ENCODE measurements around the gene HBS1L. TPM values are rescaled to one million over a fixed set of nuclear protein-coding genes. Genes with fewer than 3 reads are reported as not detected.

HBS1L gene
- total and polyA plus RNA-seq, 4 donors = 32.7 to 89.0 (median 52.2) TPM

DNA sequence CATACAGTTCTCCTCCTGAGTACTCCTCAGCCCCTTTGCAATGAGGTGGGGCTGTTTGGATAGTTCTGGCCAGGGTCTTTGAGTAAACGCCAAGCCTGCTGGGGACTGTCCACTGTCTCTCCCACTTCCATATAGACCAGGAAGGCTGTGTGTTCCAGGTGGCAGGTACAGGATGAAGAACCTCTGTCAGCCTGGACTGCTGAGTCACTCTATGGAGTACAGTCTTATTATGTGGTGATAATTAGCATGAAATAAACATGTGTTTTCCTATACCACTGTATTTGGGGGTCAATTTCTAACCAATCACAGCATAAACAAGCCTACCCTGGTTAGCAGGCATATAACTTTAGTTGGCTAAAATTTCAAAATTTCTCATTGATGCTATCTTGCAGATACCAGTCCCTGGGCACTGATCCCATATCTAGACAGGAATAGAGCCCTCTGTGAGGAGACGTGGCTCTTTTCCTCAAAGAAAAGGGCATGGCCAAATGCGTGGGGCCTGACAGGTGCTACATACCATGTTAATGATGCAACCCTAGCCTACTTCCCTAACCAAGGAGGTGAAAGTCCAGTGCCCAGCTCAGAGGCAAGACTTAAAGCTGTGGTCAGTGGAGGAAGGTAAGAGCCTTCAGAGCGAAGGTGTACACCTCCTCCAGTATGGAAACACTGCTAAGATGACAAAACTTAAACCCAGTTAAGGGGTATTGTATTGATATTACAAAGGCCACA lies 100.2 kb downstream of the HBS1L start:
- Histone ChIP-seq H3K4me1 (ENCODE audit: control insufficient read depth in 4 of 4, insufficient read depth in 4 of 4, low read length in 3 of 4) (peaks cover 6 to 28% (median 21%) of the 10 kb centered on the region in 4 donors), H3K9me3 (ENCODE audit: control insufficient read depth in 4 of 4, low read length in 3 of 4) (no peaks in the 10 kb centered on the region), H3K27ac (ENCODE audit: low read depth in 1 of 2, low read length in 2 of 2) (no peak overlapping the region), H3K36me3 (ENCODE audit: control insufficient read depth in 4 of 4, insufficient read depth in 3 of 4, low read depth in 1 of 4, low read length in 3 of 4) (peaks cover 0 to 4% (median 0%) of the 10 kb centered on the region in 4 donors), H3K9ac (ENCODE audit: low read depth in 1 of 2, low read length in 2 of 2) (no peak overlapping the region), H3K27me3 (ENCODE audit: control insufficient read depth in 4 of 4, insufficient read depth in 4 of 4, low read length in 3 of 4) (no peaks in the 10 kb centered on the region), H3K4me3 (ENCODE audit: low read depth in 1 of 3, low read length in 3 of 3) (no peak overlapping the region)
- DNase-seq (ENCODE audit: low spot score) = no peak
- 84% methylated on average over 4 of the region's 4 CpGs for WGBS
- TF ChIP-seq FOXA1 (IDR thresholded peaks at IDR 0.05) (no peak), YY1 (IDR thresholded peaks at IDR 0.05) (no peak), RXRA (IDR thresholded peaks at IDR 0.05) (no peak), FOXA2 (IDR thresholded peaks at IDR 0.05) (no peak), TAF1 (conservative IDR thresholded peaks at IDR 0.05) (no peak), SP1 (IDR thresholded peaks at IDR 0.05) (no peak), HNF4A (conservative IDR thresholded peaks at IDR 0.05) (no peak), HNF4G (IDR thresholded peaks at IDR 0.05) (no peak), JUND (IDR thresholded peaks at IDR 0.05) (no peak), NR2F2 (IDR thresholded peaks at IDR 0.05) (no peak), RAD21 (IDR thresholded peaks at IDR 0.05) (no peak), GABPA (IDR thresholded peaks at IDR 0.05 in 1 of 2, conservative IDR thresholded peaks at IDR 0.05 in 1 of 2) (no peak), EGR1 (IDR thresholded peaks at IDR 0.05; ENCODE audit: low read depth in 2 of 2) (no peak)
- TF ChIP-seq, protein P1, sequence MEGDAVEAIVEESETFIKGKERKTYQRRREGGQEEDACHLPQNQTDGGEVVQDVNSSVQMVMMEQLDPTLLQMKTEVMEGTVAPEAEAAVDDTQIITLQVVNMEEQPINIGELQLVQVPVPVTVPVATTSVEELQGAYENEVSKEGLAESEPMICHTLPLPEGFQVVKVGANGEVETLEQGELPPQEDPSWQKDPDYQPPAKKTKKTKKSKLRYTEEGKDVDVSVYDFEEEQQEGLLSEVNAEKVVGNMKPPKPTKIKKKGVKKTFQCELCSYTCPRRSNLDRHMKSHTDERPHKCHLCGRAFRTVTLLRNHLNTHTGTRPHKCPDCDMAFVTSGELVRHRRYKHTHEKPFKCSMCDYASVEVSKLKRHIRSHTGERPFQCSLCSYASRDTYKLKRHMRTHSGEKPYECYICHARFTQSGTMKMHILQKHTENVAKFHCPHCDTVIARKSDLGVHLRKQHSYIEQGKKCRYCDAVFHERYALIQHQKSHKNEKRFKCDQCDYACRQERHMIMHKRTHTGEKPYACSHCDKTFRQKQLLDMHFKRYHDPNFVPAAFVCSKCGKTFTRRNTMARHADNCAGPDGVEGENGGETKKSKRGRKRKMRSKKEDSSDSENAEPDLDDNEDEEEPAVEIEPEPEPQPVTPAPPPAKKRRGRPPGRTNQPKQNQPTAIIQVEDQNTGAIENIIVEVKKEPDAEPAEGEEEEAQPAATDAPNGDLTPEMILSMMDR (IDR thresholded peaks at IDR 0.05; ENCODE audit: low read depth, low read length, missing input control) = no peak
- TF ChIP-seq, protein P2, sequence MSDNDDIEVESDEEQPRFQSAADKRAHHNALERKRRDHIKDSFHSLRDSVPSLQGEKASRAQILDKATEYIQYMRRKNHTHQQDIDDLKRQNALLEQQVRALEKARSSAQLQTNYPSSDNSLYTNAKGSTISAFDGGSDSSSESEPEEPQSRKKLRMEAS (IDR thresholded peaks at IDR 0.05) = no peak
- TF ChIP-seq, protein P3, sequence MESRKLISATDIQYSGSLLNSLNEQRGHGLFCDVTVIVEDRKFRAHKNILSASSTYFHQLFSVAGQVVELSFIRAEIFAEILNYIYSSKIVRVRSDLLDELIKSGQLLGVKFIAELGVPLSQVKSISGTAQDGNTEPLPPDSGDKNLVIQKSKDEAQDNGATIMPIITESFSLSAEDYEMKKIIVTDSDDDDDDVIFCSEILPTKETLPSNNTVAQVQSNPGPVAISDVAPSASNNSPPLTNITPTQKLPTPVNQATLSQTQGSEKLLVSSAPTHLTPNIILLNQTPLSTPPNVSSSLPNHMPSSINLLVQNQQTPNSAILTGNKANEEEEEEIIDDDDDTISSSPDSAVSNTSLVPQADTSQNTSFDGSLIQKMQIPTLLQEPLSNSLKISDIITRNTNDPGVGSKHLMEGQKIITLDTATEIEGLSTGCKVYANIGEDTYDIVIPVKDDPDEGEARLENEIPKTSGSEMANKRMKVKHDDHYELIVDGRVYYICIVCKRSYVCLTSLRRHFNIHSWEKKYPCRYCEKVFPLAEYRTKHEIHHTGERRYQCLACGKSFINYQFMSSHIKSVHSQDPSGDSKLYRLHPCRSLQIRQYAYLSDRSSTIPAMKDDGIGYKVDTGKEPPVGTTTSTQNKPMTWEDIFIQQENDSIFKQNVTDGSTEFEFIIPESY (IDR thresholded peaks at IDR 0.05) = no peak
- TF ChIP-seq, protein P4, sequence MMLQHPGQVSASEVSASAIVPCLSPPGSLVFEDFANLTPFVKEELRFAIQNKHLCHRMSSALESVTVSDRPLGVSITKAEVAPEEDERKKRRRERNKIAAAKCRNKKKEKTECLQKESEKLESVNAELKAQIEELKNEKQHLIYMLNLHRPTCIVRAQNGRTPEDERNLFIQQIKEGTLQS (IDR thresholded peaks at IDR 0.05) = no peak
- TF ChIP-seq, protein P5, sequence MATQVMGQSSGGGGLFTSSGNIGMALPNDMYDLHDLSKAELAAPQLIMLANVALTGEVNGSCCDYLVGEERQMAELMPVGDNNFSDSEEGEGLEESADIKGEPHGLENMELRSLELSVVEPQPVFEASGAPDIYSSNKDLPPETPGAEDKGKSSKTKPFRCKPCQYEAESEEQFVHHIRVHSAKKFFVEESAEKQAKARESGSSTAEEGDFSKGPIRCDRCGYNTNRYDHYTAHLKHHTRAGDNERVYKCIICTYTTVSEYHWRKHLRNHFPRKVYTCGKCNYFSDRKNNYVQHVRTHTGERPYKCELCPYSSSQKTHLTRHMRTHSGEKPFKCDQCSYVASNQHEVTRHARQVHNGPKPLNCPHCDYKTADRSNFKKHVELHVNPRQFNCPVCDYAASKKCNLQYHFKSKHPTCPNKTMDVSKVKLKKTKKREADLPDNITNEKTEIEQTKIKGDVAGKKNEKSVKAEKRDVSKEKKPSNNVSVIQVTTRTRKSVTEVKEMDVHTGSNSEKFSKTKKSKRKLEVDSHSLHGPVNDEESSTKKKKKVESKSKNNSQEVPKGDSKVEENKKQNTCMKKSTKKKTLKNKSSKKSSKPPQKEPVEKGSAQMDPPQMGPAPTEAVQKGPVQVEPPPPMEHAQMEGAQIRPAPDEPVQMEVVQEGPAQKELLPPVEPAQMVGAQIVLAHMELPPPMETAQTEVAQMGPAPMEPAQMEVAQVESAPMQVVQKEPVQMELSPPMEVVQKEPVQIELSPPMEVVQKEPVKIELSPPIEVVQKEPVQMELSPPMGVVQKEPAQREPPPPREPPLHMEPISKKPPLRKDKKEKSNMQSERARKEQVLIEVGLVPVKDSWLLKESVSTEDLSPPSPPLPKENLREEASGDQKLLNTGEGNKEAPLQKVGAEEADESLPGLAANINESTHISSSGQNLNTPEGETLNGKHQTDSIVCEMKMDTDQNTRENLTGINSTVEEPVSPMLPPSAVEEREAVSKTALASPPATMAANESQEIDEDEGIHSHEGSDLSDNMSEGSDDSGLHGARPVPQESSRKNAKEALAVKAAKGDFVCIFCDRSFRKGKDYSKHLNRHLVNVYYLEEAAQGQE (IDR thresholded peaks at IDR 0.05) = no peak

Measured in liver (tissue), 9 donors.